ENCODE measurements around the gene ITPKB. TPM values are rescaled to one million over a fixed set of nuclear protein-coding genes. Genes with fewer than 3 reads are reported as not detected.
A peak's percentile ranks its signal among the peaks of the same experiment; 100 is the strongest.

ITPKB gene
- total and polyA plus RNA-seq, 8 donors, result 25.0 to 38.7 (median 32.6) TPM

DNA sequence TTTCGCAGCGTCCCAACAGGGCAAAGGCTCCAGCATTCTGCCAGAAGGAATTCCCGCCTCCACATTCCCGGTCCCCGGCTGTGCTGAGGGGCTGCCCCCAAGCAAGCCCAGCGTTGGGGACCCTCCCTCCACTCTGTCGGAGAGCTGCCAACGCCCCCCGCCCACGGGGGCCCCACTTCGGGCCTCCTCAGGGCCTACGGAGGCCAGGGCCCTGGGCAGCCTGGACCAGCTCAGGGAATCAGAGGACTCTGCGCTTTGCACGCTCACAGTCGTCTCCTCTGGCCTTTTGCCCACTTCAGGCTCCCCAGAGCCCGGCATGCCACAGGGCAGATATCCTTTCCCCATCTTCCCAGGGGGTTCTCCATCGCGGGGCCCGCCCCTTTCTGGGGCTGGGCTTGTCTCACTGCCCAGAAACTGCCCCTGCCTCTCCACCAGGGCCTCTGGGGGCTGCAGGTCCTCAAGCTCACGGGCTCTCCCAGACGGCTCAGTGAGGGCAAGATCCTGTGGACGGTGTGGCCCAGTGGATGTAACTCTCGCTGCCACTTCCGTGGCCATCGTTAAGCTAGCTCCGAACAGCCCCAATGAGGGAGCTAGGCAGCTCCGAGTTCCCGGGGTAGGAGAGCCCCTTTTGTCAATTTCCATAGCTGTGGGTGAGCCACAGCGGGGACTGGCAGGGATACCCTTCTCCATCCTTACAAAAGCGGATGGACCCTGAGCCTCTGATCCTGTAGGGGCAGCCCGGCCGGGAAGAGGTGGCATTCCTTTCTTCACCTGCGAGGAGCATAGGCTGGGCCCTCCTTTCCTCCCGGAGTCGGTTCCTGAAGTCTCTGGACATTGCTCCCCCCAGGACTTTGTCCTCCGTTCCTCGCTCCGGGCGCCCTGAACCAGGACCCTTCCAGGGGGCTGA is 2.8 kb downstream of the ITPKB start:
- H3K4me3 ChIP-seq, result peak overlapping the region; percentile 68 to 90
- no peaks in the 10 kb centered on the region for H3K27me3 ChIP-seq
- peaks cover 34 to 70% of the 10 kb centered on the region in 2 donors for H3K4me1 ChIP-seq
- intact Hi-C loops (cut with DNase I), result loop anchor here in 1 of 2 donors (5.0 to 10.0 kb wide), 2 partner anchors 91 kb away; no protein-coding TSS in a partner anchor
- ATAC-seq (no peak), DNase-seq (peak in 1 of 4 donors; percentile 68)
- TF ChIP-seq, protein P1, sequence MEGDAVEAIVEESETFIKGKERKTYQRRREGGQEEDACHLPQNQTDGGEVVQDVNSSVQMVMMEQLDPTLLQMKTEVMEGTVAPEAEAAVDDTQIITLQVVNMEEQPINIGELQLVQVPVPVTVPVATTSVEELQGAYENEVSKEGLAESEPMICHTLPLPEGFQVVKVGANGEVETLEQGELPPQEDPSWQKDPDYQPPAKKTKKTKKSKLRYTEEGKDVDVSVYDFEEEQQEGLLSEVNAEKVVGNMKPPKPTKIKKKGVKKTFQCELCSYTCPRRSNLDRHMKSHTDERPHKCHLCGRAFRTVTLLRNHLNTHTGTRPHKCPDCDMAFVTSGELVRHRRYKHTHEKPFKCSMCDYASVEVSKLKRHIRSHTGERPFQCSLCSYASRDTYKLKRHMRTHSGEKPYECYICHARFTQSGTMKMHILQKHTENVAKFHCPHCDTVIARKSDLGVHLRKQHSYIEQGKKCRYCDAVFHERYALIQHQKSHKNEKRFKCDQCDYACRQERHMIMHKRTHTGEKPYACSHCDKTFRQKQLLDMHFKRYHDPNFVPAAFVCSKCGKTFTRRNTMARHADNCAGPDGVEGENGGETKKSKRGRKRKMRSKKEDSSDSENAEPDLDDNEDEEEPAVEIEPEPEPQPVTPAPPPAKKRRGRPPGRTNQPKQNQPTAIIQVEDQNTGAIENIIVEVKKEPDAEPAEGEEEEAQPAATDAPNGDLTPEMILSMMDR (IDR thresholded peaks at IDR 0.05), result no peak
- H3K9me3 ChIP-seq, result no peaks in the 10 kb centered on the region
- peak overlapping the region in 1 of 2 donors; percentile 90 for H3K27ac ChIP-seq
- peaks cover 0 to 22% of the 10 kb centered on the region in 2 donors for H3K36me3 ChIP-seq

GRCh38 chr1:226735576-226735975 is 3.5 kb downstream of the ITPKB start:
- Histone ChIP-seq H3K27ac (peak overlapping the region in 1 of 2 donors; percentile 18), H3K4me3 (peak overlapping the region; percentile 2 to 90), H3K4me1 (peaks cover 36 to 77% of the 10 kb centered on the region in 2 donors), H3K27me3 (no peaks in the 10 kb centered on the region), H3K9me3 (no peaks in the 10 kb centered on the region), H3K36me3 (peaks cover 0 to 22% of the 10 kb centered on the region in 2 donors)
- no peak for DNase-seq
- TF ChIP-seq, protein P1 (IDR thresholded peaks at IDR 0.05), result no peak
- intact Hi-C loops (cut with DNase I), result loop anchor here in 1 of 2 donors (5.0 to 10.0 kb wide), 2 partner anchors 91 to 92 kb away; no protein-coding TSS in a partner anchor
- no peak for ATAC-seq

DNA sequence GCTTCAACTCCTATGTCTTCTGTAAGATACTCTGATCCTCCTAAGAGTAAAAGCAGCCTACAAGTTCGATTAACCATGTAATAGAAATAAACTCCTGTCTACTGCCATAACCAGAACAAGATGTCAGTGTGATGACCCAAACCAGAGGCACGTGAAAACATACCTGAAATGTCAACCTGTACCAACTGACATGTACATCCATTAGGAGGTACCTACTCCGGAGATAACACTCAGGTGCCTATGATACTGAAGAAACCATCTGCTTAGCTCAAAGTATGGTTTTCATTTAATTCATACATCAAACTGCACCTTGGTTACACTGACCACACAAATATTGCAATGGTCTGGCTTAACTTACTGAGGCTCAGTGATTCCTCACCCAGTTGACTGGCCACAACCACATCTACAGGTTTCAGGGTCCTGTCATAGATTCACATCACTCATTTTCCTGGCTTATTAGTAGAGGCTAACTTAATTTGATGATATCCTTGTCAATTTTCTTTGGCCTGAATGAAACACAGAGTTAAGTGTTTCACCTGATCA is 4.4 kb downstream of the ITPKB start:
- DNase-seq (no peak), ATAC-seq (no peak)
- H3K27ac ChIP-seq, result no peak overlapping the region
- TF ChIP-seq, protein P1 (IDR thresholded peaks at IDR 0.05), result no peak
- peaks cover 0 to 22% of the 10 kb centered on the region in 2 donors for H3K36me3 ChIP-seq
- no peaks in the 10 kb centered on the region for H3K27me3 ChIP-seq
- H3K4me3 ChIP-seq, result peak overlapping the region in 1 of 2 donors; percentile 90
- intact Hi-C loops (cut with DNase I), result loop anchor here in 1 of 2 donors (5.0 to 10.0 kb wide), 2 partner anchors 90 to 93 kb away; no protein-coding TSS in a partner anchor
- H3K9me3 ChIP-seq, result no peaks in the 10 kb centered on the region
- peaks cover 33 to 78% of the 10 kb centered on the region in 2 donors for H3K4me1 ChIP-seq

GRCh38 chr1:226733876-226734275 is 5.2 kb downstream of the ITPKB start:
- Histone ChIP-seq H3K4me1 (peaks cover 32 to 83% of the 10 kb centered on the region in 2 donors), H3K36me3 (peaks cover 0 to 30% of the 10 kb centered on the region in 2 donors), H3K27ac (peak overlapping the region in 1 of 2 donors; percentile 28), H3K4me3 (peak overlapping the region in 1 of 2 donors; percentile 90), H3K9me3 (no peaks in the 10 kb centered on the region), H3K27me3 (no peaks in the 10 kb centered on the region)
- intact Hi-C loops (cut with DNase I), result loop anchor here in 1 of 2 donors (10.0 kb wide), 1 partner anchor 89 kb away; no protein-coding TSS in a partner anchor
- TF ChIP-seq, protein P1 (IDR thresholded peaks at IDR 0.05), result no peak
- DNase-seq, result peak in 1 of 4 donors; percentile 14
- no peak for ATAC-seq

All from left lung (tissue), 10 donors.